GM21528 (cell line): Measurements from ENCODE around the gene TSACC.

Experiments
- ATAC-seq: cut with Tn5 transposase; IDR thresholded peaks from one replicate; pipeline ENCODE4 v1.9.1; 2021; ENCODE audit warnings: mild to moderate bottlenecking, moderate library complexity; ENCODE audit not compliant: unreplicated experiment, low FRiP score

TSACC gene

DNA sequence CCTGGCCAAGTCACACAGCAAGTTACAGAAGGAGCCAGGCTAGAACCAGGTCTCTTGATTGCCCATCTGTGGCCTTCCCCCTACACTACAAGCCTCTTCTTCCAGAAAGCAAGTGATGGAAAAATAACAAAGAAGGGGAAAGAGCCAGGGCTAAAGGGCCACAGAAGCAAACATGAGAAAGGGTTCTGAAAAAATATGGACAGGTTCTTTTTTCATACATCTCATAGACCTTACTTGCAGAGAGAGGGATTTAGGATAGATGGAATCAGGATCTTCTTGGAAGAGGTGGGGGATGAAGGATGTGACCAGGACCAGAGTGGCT, 33.9 kb downstream of the TSACC start:
- ATAC-seq, result no peak

DNA sequence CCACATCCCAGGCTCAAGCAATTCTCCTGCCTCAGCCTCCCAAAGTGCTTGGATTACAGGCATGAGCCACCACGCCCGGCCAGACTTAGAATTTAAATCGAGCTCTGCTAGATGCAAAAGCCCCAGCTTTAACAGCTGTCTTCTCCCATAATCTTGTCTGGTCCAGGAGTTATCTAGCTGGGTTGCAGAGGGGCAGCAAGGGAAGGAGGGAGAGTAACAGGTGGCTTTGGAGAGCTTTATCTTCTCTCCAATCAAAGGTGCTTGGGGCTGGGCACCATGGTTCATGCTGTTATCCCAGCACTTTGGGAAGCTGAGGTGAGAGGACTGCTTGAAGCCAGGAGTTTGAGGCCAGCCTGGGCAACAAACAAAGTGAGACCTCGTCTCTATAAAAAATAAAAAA, 34.5 kb downstream of the TSACC start:
- no peak for ATAC-seq

DNA sequence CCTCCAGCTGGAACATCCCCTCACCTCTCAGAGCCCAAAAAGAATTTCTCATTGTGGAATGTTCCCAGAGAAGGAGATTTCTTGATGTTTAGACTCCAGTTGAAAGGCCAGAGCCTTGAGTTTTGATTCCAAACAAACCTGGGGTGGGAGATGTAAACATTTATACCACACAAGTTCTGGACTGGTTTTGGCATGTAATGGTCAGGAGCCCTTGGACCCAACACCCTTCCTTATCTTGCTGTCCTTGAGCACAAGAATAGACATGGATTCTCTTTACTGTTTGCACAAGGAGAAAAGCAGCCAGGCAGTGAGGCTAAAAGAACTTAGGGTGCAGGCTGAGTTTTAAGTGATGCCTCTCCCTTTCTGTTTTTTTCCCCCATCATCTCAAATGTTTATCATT, 35.2 kb downstream of the TSACC start:
- no peak for ATAC-seq

DNA sequence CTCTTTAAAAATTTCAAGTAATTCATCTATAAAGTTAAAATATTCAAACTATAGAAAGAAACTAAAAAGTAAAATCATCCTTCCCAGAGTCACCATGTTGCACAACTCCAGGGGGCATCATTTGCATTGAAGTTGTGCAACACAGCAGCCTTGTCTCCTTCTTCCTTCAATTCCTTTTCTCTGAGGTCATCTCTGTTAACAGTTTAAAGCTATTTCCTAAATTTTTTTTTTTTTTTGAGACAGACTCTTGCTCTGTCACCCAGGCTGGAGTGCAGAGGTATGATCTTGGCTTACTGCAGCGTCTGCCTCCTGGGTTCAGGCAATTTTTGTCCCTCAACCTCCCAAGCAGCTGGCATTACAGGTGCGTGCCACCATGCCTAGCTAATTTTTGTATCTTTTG, 37.8 kb downstream of the TSACC start:
- ATAC-seq, result no peak

DNA sequence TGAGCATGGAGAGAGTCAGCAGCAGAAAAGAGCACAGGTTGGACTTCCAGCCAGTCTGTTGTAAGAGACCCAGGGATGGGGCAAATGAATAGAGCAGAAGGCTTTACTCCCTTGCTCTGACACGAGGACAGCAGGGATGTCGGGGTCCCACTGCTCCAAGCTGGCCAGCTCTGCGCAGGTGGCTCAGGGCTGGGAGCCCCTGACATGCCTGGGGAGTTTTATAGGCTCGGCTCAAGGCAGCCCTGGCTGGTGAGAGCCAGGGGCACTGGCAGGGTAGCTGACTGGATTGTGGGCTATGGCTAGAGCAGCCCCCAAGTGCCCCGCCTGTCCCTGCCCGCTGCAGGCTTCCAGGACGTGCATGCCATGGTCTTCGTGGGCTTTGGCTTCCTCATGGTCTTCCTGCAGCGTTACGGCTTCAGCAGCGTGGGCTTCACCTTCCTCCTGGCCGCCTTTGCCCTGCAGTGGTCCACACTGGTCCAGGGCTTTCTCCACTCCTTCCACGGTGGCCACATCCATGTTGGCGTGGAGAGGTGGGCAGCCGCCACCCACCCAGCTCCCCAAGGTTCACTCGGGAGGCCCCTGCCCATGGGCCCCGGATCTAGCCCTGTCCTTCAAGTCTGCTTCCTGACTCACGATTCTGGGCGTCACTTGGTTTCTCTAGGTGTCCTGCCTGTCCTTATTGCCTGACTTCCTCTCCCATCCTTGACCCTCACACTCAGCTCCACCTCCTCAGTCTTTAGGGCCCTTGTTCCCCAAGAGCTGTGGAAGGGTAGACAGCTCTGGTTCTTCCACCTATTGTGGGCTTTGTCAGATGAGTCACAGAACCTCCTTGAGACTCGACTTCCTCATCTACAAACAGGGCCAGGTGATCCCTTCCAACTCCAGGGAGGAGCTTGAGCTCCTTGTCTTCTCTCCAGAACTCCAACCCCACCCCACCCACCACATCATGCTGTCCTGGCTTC, 38.9 kb downstream of the TSACC start:
- ATAC-seq, result no peak

DNA sequence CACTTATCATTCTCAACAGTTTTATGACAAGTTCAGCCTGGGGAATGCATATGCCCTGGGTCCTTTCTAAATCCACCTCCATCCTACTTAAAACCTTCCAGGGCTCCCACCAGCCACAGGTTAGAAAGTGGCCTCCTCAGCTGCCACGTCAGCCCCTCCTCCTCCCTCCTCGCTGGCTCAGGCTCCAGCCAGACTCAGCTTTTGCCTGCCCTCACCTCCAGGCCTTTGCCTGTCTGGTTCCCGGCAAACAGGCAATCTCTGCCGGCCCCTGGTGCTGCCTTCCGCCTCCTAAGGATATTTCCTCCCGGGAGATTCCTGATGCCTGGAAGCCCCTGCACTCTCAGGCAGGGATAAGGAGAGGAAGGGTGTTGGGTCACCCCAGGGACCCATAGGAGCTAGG, 40.2 kb downstream of the TSACC start:
- no peak for ATAC-seq

DNA sequence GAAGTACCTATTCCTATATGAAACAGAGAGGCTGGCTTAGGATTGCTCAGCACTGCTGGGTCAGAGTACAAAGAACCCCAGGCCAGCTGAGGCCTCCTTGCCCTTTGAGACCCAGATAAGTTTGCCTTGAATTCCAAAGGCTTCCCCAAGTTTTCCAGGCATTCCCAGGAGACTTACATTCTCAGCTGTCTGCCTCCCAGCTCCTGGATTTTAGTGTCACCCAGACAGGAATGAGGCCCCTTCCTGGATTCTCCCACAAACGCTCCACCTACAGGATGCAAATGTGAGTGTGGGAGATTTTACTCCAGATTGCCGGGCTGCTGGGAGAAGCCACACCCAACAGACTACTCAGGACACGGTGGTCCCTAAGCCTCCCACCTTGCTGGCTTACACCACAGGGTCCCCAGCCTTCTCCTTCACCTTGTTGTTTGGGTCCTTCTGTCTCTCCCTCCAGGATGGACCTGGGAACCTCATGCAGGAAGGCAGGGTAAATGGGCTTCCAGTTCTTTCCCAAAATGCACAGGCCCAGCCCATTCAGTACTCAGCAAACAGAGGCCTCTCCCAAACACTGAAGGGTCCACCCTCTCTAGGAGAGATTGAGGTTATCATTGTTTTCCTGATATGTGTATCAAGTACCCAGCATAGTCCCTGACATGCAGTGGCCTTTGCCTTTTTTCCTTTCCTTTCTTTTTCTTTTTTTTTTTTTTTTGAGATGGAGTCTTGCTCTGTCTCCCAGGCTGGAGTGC, 41.3 kb downstream of the TSACC start:
- no peak for ATAC-seq

DNA sequence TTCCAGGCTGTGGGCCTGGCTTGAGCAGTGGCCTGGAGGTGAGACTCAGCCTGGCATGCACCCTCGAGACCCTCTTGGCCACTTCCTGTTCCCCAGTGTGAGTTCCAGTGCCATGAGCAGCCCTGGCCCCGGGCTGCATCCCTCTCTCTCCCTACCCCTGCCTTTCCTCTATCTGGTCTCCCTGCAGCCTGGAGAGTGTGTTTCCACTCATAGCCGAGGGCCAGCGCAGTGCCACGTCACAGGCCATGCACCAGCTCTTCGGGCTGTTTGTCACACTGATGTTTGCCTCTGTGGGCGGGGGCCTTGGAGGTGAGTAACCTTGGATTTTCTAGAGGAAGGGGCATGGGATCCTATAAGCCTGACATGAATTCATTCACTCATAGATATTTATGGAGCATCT, 44.2 kb downstream of the TSACC start:
- no peak for ATAC-seq

DNA sequence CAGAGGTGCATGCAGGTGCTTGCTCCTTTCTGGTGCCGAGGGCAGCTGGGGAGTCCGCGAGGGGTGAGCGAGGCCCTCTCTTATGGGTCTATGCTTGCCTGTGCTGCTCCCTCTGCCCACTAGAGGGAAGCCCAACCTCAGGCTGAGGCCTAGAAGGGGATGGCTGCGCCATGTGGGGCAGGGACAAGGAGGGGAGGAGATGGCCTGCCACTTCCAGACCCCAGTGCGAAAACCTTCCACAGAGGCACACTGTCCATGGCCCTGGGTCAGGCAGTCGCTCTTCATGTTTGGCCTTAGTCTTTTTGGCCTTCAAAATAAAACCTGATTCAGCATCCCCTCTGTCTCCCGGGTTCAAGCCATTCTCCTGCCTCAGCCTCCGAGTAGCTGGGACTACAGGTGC, 44.7 kb downstream of the TSACC start:
- no peak for ATAC-seq

DNA sequence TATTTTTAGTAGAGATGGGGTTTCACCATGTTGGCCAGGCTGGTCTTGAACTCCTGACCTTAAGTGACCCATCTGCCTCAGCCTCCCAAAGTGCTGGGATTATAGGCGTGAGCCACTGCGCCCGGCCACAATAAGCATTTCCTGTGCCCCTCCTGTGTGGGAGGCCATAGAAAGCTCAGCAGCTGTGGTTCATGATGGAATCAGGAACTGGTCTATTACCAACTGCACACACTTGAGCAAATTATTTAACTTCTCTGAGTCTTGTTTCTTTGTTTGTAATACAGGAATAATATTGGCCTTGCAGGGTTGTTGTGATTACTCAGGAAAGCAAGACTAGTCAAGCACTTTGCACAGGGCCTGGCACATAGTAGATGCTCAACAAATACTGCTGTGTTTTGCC, 45.7 kb downstream of the TSACC start:
- no peak for ATAC-seq

DNA sequence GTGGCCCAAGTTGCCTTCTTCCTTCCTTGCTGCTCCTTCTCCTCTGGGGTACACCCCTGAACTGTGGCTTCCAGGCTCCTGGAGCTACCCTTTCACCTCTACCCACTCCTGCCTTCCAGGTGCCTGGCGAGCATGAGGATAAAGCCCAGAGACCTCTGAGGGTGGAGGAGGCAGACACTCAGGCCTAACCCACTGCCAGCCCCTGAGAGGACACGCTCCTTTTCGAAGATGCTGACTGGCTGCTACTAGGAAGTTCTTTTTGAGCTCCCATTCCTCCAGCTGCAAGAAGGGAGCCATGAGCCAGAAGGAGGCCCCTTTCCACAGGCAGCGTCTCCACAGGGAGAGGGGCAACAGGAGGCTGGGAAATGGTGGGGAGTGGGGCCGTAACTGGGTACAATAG, 46.3 kb downstream of the TSACC start:
- no peak for ATAC-seq

DNA sequence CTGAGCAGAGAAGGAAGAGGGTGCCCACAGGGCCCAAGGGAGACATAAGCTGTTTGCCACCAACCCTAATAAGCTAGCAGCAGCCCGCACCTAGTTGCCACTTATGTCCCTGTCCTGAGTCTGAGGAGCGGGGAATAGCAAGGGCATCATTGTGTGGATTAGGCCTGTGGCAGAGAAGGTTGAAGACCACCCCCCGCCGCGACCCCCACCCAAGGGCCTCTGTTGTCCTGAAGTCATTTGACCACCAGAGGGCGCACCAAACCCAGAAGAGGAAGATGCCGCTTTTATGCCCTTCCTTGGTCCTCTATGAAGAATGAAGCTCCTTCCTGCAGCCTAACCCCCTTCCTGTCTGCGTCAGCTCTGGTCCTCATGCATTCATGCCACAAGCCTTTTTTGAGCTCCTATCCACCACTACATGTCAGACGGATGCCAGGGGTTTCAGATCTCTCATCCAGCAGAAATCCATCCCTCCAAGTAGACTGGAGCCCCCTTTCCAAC, 47.3 kb downstream of the TSACC start:
- ATAC-seq, result no peak

DNA sequence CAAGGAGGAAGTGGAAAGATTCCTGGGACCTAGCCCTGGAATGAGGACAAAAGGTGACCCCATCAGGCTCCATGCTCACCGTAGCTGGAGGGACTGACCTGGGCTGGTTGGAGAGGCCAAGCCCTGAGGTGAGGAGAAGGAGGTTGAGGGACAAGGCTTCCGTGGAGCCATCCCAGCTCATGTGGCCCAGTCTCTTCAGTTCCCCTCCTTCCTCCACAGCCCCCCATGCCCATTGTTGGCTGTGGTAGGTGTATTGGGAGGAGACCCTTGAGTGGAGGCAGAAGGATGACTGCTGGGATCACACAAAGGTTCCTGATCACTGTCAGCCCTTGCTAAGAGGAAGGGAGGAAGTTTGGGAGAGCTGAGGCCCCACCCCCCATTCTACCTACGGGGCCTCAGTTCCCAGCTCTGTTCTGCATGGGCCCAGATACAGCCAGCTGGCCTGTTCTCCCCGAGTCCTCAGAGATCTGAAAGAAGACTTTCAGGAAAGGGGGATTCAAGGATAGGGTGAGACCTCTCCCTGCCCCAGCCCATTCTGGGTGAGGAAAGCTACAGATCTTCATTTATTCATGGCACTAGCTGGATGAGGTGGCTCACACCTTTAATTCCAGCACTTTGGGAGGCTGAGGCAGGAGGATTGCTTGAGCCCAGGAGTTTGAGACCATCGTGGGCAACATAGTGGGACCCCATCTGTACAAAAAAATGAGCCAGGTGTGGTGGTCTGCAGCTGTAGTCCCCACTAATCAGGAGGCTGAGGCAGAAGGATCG, 48.0 kb downstream of the TSACC start:
- ATAC-seq, result no peak

DNA sequence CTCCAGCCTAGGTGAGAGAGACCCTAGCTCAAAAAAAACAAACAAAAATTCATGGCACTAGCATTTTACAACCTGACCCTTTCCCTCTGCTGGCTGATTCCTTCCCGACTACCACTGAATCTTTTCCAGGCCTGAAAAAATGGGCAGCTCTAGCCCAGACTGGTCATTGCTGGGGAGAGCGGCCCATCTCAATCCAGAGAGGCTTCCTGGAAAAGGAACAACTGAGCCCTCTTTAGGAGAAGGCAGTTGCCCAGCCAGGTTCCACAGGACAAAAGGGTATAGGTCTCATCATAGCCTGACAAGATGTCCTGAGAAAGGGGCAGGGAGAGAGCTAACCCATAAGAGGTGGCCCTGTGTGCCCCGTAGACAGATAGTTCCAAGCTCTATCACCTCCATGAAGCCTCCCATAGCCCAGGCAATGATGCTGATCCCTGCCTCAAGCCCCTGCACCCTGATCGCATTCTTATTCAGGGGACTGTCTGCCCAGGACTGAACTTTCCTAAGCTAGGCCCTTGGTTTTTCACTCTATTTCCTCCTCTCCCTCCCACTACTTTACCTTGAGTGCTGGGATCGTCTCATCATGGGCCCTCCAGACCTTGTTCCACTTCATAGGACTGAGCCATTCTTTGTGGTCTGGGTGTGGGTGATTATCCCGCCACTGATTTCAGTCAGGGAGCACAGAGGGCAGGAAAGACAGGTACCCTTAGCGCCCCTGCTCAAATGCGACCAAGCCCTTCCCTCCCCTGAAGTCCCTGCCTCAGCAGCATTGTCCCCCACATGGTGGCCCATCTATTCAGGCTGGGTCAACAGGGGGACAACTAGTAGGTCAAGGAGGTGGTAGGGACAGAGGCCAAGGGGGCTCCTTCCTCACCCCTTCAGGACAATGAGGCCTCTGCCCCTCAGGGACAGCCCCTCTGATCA, 48.9 kb downstream of the TSACC start:
- no peak for ATAC-seq

DNA sequence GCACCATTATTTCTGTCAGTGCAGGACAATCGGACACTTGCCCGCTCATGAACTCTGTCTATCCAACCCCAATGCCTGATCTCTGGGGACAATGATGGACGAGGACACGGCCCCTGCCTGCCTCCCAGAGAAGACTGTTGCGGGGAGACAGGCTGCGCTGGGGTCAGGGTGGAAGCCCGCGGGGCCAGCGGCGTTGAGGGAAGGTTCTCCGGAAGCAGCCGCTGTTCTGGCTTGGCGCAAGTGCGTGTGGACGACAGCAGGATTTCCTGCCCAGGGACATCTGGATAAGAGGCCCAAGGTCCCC, 49.5 kb downstream of the TSACC start:
- ATAC-seq, result no peak

DNA sequence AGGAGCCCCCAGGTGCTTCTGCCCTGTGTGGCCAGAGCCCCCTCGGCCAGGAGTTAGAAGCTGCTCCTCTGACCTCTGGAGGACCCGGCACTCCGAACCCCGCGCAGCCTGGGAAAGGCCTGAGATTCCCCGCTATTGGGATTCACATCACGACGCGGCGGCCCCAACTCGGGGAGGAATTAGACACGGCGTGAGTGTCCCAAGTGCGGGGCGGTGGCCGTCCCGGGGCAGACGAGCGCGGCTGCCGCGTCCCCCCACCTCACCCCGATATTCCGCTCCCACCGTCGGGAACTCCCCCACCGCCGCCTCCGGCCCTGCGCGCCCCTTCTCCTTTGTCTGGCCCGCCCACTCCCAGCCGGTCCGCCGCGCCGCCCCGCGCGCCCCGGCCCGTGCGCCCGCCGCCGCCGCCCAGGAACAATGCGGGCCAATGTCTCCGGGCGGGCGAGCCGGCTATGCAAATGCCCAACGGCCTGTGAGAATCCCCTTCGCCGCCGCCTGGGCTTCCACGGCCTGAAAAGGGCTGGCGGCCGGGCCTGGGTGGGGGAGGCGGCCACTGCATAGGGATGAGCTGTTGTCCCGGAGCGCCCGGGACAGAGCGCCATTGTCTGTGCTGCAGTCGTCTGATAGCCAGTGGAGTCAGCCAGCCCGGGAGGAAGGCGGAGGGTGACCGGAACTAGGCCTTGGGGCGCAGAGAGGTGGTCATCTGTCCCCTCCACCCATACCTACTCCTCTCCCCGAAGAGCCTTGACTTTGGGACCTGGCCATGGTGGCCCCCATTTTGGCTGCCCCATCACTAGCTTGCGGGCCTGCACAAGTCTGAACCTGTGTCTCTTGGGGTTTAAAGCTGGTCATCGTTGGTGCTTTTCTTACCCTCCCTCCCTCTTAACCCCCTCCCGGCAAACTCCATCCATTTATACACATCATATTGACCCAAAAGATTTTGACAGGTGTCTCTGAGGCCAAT, 50.1 kb downstream of the TSACC start:
- ATAC-seq, result no peak

DNA sequence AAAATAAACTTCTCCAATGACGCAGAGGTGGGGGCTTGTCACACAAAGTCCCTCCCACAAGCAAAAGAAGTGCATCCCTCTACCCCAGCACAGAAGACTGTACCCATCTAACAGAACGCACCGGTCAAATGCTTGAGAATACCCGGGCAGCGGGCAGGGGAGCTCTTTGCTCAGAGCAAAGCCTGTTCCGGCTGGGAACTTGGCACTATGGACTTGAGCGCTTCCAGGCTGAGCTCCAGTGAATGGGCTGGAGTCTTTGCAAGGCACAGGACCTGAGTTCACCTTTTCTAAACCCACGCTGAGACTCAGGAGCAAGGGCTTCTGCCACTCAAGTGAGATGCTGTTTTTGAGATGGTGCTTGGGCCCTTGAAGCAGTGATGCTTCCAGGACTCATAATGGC, 51.0 kb downstream of the TSACC start:
- no peak for ATAC-seq

DNA sequence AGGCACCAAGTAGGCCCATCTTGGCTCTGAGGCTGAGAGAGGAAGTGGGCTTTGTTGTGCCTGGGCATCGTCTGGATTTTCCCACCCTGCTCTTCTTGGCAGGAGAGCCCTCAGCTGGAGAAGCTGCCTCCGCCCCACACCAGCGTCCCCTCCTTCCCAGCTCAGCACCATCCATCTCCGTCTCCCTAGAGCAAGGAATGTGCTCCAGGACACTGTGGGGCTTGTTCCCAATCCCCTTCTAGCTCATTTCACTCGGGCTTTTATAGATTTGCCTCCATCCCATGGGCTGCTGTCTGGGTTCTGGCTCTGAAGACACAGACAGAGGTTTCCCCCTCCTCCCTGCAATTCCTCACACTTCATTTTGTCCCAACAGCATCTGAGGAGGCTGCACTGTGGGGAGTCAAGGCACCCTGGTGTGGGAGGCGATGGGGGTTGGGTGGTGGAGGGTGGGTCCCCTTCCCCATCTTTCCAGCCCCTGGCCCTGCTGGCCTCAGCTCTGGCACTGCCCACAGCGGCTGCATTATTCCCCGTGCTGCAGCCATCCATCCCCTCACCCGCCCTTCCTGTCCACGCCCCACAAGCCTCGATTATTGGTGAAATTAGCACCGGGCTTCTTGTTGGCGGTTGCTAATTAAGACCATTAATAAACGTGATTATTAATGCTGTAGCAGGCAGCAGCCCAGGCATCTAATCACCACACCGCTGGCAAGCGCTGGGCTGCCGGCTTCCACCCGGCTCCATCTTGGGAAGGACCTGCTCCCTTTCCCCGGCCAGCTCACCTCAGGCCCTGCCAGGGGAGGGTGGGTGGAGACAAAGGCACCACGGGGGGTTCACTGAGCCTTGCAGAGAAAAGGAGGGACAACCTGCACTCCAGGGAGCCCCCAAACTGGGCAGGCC, 52.4 kb downstream of the TSACC start:
- ATAC-seq, result no peak
